NCI-H146 treated with DMSO at 0.1 percent for 48 hours (cell line): ENCODE results near the gene EFR3B.
"Not testable (repeated sequence)": the region's sequence is repeated elsewhere in the genome, so short reads cannot be mapped to it uniquely, and the experiment has no call there.

Experiments used
- DNase-seq: peaks from one replicate; lab custom pipeline; 2025; ENCODE audit not compliant: unreplicated experiment; lab: John Stamatoyannopoulos, UW

Gene EFR3B

DNA sequence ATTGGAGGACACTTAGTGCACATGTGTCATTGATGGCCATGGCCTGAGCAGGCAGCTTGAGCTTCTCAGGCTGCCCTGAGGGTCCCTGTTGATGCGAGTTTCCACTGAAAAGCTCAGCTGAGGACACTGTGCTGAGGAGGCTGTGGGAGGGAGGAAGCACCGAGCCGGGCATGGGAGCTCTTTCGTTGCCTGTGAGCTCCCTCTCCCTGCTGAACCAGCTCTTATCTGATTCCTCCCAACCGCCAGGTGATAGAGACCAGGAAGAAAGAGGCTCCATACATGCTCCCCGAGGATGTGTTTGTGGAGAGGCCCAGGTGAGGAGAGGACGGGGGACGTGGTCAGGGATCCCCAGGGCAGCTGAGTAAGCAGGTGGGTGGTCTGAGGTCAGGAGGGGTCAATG is 99.2 kb downstream of the EFR3B start:
- DNase-seq, result no peak

- no peak for DNase-seq
These were observed 103.9 kb downstream of the EFR3B start for GRCh38 chr2:25145803-25146202.

DNA sequence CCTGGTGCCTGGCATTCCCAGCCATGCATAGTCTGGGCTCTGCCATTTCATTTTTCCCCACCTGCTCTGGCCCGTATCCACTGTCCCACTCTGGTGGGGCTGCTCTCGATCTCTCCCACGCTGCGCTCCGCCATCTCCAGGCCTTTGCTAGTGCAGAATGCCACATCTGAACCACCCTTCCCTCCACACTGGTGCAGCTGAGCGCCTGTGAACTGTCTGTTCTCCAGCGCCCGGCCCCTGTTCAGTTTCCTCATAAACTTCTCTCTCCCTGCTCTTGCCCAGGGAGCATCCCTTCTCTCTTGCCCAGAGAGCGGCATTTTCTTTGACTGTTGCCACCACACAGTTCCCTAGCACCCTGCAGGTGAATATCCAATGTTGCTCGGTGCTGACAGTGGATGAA is 105.0 kb downstream of the EFR3B start:
- DNase-seq, result no peak

GRCh38 chr2:25149646-25150045 is 107.8 kb downstream of the EFR3B start:
- no peak for DNase-seq

DNA sequence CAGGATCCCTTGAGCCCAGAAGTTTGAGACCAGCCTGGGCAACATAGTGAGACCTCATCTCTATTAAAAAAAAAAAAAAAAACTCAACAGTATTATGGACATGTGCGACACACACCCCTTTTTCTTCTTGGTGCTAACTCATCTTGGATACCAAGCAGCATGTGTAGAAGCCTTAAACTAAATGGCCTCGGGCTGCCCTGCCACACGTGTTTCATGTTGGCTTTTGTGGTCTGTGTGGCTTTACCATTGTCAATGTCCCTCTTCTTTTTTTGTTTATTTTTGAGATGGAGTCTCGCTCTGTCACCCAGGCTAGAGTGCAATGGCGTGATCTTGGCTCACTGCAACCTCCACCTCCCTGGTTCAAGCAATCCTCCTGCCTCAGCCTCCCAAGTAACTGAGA is 109.1 kb downstream of the EFR3B start:
- not testable (repeated sequence) for DNase-seq

DNA sequence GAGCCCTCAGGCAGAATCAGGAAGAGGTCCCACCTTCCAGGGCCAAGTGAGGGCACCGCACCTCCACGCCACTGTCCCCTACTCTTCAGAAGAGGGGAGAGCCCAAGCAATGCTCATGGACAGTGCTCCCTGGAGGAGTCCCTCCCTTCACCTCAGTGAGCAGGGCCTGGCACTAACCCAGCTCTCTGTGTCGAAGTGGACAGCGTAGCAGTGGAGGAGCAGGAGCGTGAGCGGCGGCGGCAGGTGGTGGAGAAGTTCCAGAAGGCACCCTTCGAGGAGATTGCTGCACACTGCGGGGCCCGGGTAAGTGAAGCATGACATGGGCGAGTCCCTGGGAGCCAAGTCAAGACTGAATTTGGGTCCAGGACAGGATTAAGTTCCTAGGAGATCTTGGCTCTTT is 109.8 kb downstream of the EFR3B start:
- DNase-seq, result no peak

GRCh38 chr2:25155401-25155800 is 113.5 kb downstream of the EFR3B start:
- no peak for DNase-seq

GRCh38 chr2:25158096-25158852 is 116.4 kb downstream of the EFR3B start:
- no peak for DNase-seq

DNA sequence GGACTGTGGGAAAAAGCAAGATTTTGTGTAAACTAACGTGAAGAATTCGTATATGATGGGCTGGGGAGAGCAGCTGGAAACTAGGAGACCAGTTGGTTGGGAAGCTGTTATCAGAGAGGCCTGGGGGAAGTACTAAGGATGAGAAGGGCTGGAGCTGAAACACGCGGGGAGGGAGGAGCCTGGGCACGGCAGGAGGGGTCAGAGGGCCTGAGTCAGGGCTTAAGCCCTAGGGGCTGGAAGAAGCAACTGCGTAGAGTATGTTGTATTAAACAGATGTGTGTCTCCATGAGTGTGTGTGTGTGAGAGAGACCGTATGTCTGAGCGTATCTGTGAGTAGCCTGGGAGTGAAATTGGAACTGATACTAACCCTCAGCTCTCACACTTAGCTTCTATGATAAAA is 118.1 kb downstream of the EFR3B start:
- no peak for DNase-seq

GRCh38 chr2:25160376-25160775 is 118.5 kb downstream of the EFR3B start:
- no peak for DNase-seq

- no peak for DNase-seq
These were observed 119.3 kb downstream of the EFR3B start for GRCh38 chr2:25161055-25161781.

- DNase-seq, result not testable (repeated sequence)
These were observed 120.2 kb downstream of the EFR3B start for GRCh38 chr2:25162061-25162460.

DNA sequence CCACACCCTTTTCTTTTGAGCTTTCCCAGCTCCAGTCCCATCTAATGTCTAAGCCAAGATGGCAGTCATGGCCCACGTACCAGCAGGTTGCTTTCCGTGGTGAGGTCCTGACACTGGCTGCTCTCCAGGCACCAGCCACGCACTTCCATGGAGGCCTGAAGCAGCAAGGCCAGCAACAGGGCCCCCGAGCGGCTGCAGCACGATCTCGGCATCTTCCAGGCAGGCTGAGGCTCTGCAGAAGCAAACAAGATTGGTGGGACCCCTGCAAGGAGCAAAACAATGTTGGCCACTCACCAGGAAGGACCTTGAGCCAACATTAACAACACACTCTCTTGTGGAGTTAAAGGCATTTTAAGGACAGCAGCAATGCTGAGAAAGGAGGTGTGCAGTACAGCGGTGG is 122.7 kb downstream of the EFR3B start:
- no peak for DNase-seq

GRCh38 chr2:25165992-25166875 is 124.4 kb downstream of the EFR3B start:
- peak; percentile 37 for DNase-seq

GRCh38 chr2:25168256-25169072 is 126.6 kb downstream of the EFR3B start, which contains the start of gene POMC:
TSS of gene POMC (minus strand) at chr2:25168580. CDS start at chr2:25164772, 3,808 bp downstream.
- no peak for DNase-seq

DNA sequence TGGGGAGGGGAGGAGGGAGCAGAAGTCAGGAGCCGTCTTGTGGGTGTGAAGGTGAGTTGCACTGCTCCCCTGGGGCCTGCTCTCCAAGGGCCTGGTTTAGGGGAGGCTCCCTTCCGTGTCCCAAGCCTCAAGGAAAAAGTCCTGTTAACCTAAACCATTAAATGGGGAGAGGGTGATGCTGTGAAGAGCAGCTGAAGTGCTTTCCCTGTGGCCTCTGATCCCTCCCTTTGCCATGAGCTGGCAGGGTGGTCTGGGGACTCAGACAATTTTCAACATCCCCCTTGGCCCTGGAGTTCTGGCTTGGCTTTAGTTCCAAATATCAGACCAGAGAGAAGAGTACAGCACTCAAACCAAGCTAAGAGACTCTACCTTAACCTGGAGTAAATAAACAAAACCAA is 127.2 kb downstream of the EFR3B start:
- no peak for DNase-seq

- DNase-seq, result no peak
These were observed 129.0 kb downstream of the EFR3B start for GRCh38 chr2:25170888-25171287.

DNA sequence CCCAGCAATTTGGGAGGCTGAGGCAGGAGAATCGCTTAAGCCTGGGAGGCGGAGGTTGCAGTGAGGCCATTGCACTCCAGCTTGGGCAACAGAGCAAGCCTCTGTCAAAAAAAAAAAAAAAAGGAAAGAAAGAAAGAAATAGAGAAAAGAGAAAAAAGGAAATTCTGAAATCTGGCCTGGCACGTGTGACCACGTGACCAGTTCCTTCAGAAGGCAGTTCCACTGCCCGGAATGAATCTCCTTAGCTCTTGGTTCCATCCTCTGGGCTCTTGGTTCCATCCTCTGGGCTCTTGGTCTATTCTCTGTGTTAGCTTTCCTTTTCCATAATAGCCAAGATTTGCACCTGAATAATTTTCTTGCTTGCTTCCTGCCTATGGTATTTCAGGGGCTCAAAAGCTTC is 131.8 kb downstream of the EFR3B start:
- no peak for DNase-seq

- peak; percentile 53 for DNase-seq
These were observed 132.5 kb downstream of the EFR3B start for GRCh38 chr2:25174192-25174861.

DNA sequence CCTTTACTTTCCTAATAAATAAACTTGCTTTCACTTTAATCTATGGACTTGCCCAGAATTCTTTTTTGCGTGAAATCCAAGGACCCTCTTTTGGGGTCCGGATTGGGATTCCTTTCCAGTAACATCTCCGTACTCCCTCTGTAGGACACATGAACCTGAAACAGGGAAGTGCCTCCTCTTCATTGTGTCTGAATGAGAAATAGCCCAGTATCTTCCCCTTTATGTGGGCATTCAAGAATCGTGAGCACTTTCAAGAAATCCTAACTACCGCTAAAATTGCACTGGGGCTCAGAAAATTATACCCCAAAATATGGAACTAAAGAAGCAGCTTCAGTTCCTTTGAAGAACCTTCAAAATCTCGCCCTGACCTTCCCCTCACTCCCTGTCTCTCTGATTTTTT is 134.3 kb downstream of the EFR3B start:
- DNase-seq, result no peak
